ENCODE results near the gene CHRND.
"Not testable (repeated sequence)": the region's sequence is repeated elsewhere in the genome, so short reads cannot be mapped to it uniquely, and the experiment has no call there.

Gene CHRND

GRCh38 chr2:232550354-232551249 is 24.6 kb downstream of the CHRND start, which contains the start of the genes EIF4E2 and TIGD1:
TSS of gene EIF4E2 (plus strand) at chr2:232550689. CDS start at chr2:232550725, 36 bp downstream.
TSS of gene TIGD1 (minus strand) at chr2:232550557. CDS start at chr2:232549882, 675 bp downstream.
- Mint-ChIP-seq H3K27me3 (no peaks in the 10 kb centered on the region), H3K9me3 (no peaks in the 10 kb centered on the region), H3K4me1 (peaks cover 65% of the 10 kb centered on the region), H3K27ac (peak within 1 kb of the TSS; percentile 99), H3K4me3 (peak within 1 kb of the TSS; percentile 100), H3K36me3 (peaks cover 30% of the 10 kb centered on the region)
- ATAC-seq, result peak; percentile 98

GRCh38 chr2:232551250-232551638 is 25.3 kb downstream of the CHRND start:
- peaks cover 67% of the 10 kb centered on the region for H3K4me1 Mint-ChIP-seq
- no peaks in the 10 kb centered on the region for H3K9me3 Mint-ChIP-seq
- ATAC-seq, result no peak
- H3K27me3 Mint-ChIP-seq, result no peaks in the 10 kb centered on the region
- H3K36me3 Mint-ChIP-seq, result peaks cover 34% of the 10 kb centered on the region
- H3K4me3 Mint-ChIP-seq, result peak overlapping the region; percentile 100
- peak overlapping the region; percentile 99 for H3K27ac Mint-ChIP-seq

DNA sequence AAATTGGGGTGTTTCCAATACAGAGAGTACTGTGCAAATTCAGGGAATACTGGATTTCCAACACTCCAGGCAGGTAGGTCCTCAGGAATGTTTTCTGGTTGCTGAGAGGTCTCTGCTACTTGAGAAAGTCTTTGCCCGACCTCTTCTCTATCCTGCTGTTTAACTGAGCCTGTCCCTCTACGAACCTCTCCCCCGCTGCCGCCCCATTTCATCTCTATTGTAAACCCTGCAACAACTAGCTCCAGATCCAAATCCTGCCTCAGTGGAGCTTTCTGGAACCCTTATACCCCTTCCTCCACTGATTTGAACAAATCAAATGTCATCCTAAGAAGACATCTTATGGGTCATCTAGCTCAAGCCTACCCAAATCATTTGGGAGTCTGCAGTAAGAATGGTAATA is 25.8 kb downstream of the CHRND start:
- ATAC-seq, result no peak
- Mint-ChIP-seq H3K27me3 (no peaks in the 10 kb centered on the region), H3K9me3 (no peaks in the 10 kb centered on the region), H3K4me1 (peaks cover 62% of the 10 kb centered on the region), H3K27ac (peak overlapping the region; percentile 99), H3K36me3 (peaks cover 34% of the 10 kb centered on the region), H3K4me3 (peak overlapping the region; percentile 100)

GRCh38 chr2:232556426-232556825 is 30.5 kb downstream of the CHRND start:
- Mint-ChIP-seq H3K4me3 (no peak overlapping the region), H3K9me3 (no peaks in the 10 kb centered on the region), H3K27ac (no peak overlapping the region), H3K4me1 (peaks cover 37% of the 10 kb centered on the region), H3K36me3 (peaks cover 67% of the 10 kb centered on the region), H3K27me3 (no peaks in the 10 kb centered on the region)
- no peak for ATAC-seq

DNA sequence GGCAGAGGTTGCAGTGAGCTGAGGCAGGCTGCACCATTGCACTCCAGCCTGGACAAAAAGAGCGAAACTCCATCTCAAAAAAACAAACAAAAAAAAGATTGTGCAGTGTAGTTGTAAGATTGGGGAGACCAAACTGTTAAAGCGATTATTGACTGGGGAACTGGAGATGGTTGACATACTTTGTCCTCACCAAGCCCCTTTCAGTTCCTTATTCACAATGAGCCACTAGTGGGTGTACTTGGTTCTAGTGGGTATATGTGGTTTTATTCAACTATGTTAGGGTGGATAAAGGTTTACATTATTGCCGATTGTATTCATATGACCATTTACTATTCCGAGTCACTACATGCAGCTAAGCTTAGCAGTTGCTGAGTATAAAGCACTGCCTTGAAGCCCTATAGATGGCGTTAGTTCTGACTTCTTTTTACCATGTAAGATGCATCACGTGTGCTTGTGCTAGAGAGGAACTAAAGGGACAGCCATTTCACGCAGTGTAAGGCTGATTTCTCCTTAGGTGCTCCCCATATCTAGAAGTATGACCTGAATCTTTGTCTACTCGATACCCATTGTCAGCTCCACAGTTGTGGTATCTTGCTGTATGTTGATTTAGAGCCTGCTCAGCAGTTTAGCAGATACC is 36.7 kb downstream of the CHRND start:
- Mint-ChIP-seq H3K27ac (peak overlapping the region; percentile 64), H3K9me3 (no peaks in the 10 kb centered on the region), H3K27me3 (no peaks in the 10 kb centered on the region), H3K4me1 (peaks cover 6% of the 10 kb centered on the region), H3K4me3 (no peak overlapping the region), H3K36me3 (peaks cover 77% of the 10 kb centered on the region)
- ATAC-seq, result peak; percentile 83

GRCh38 chr2:232563580-232563979 is 37.6 kb downstream of the CHRND start:
- H3K36me3 Mint-ChIP-seq, result peaks cover 81% of the 10 kb centered on the region
- H3K9me3 Mint-ChIP-seq, result no peaks in the 10 kb centered on the region
- no peaks in the 10 kb centered on the region for H3K27me3 Mint-ChIP-seq
- ATAC-seq, result no peak
- H3K4me1 Mint-ChIP-seq, result peaks cover 6% of the 10 kb centered on the region
- H3K27ac Mint-ChIP-seq, result peak overlapping the region; percentile 64
- no peak overlapping the region for H3K4me3 Mint-ChIP-seq

DNA sequence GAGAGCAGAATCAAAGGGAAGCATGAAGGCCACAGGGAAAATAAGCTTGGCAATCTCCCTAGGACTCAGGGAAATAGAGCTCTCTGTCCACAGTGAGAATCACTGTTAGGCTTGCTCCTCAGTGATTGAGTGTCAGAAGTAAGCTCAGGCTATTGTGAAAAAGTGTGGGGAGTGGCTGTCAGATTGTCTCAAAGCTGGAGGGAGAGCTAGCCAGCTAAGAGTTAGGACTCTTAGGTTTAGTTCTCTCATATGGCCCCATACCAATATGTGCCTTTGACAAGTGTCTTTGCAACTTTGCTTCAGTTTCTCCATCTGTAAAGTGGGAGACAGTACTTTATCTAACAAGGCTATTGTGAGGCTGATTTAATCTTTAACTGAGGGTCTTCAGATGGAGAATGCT is 41.8 kb downstream of the CHRND start:
- H3K9me3 Mint-ChIP-seq, result no peaks in the 10 kb centered on the region
- H3K4me3 Mint-ChIP-seq, result no peak overlapping the region
- H3K36me3 Mint-ChIP-seq, result peaks cover 82% of the 10 kb centered on the region
- no peaks in the 10 kb centered on the region for H3K4me1 Mint-ChIP-seq
- H3K27ac Mint-ChIP-seq, result no peak overlapping the region
- ATAC-seq, result no peak
- H3K27me3 Mint-ChIP-seq, result no peaks in the 10 kb centered on the region

DNA sequence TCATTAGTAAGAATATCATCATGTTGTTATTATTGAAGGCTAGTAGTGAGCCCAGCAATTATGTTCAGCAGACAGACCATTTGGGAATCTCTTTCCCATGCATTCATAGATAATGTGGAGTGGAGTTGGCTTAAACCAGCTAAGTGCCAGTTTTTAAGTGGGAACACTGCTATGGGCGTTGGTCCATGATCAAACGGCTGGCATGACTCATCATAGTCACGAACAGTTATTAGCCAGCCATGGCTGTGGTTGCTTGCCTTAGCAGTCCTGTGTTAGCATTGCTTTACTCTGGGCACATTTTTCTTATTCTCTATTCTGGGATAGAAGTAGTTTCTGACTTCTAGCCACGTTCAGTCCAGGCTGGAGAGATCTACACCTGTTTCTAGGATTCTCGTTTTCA is 42.2 kb downstream of the CHRND start:
- H3K4me1 Mint-ChIP-seq, result no peaks in the 10 kb centered on the region
- no peaks in the 10 kb centered on the region for H3K27me3 Mint-ChIP-seq
- H3K36me3 Mint-ChIP-seq, result peaks cover 78% of the 10 kb centered on the region
- no peak for ATAC-seq
- H3K27ac Mint-ChIP-seq, result no peak overlapping the region
- no peaks in the 10 kb centered on the region for H3K9me3 Mint-ChIP-seq
- no peak overlapping the region for H3K4me3 Mint-ChIP-seq

DNA sequence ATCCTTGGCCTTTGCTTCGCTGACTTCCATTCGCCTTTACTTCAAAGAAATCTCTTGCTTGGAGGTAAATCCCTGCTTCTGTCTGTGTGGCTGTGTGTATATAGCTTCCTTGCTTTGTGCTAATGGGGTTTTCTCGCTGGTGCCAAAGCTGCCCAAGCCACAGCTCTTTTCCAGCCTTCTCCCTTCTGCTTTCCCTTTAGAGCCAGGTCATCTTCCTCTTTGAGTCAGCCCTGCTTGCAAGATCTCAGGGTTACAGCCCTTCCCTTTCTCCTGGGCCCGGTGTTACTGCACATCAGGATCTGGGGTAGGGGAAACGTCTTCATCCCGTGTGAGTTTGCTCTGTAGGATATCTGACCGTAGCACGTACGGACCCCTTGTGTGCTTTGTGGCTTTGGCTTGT is 43.6 kb downstream of the CHRND start:
- H3K36me3 Mint-ChIP-seq, result peaks cover 80% of the 10 kb centered on the region
- no peak overlapping the region for H3K27ac Mint-ChIP-seq
- no peak for ATAC-seq

DNA sequence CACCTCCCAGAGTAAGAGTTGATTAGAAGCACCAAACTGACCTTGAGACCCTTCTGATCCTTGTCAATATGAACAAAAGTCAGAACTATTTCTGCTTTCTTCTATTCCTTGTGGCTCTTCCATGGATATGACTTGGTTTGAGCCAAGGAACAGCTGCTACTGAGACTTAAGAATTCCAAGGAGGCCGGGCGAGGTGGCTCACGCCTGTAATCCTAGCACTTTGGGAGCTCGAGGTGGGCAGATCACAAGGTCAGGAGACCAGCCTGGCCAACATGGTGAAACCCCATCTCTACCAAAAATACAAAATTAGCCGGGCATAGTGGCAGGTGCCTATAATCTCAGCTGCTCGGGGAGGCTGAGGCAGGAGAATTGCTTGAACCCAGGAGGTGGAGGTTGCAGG is 44.5 kb downstream of the CHRND start:
- not testable (repeated sequence) for ATAC-seq, H3K4me3 Mint-ChIP-seq, H3K9me3 Mint-ChIP-seq, H3K27ac Mint-ChIP-seq, H3K4me1 Mint-ChIP-seq, H3K27me3 Mint-ChIP-seq
- peaks cover 80% of the 10 kb centered on the region for H3K36me3 Mint-ChIP-seq

More for the DNA sequence above, 43.6 kb downstream of the CHRND start:
- Mint-ChIP-seq H3K4me1 (no peaks in the 10 kb centered on the region), H3K9me3 (no peaks in the 10 kb centered on the region), H3K27me3 (no peaks in the 10 kb centered on the region), H3K4me3 (no peak overlapping the region)

- H3K27me3 Mint-ChIP-seq, result no peaks in the 10 kb centered on the region
- H3K36me3 Mint-ChIP-seq, result peaks cover 80% of the 10 kb centered on the region
- H3K27ac Mint-ChIP-seq, result no peak overlapping the region
- H3K4me3 Mint-ChIP-seq, result no peak overlapping the region
- no peak for ATAC-seq
- H3K4me1 Mint-ChIP-seq, result no peaks in the 10 kb centered on the region
- H3K9me3 Mint-ChIP-seq, result no peaks in the 10 kb centered on the region
Measured at GRCh38 chr2:232571026-232571474, 45.1 kb downstream of the CHRND start.

- H3K4me1 Mint-ChIP-seq, result no peaks in the 10 kb centered on the region
- H3K9me3 Mint-ChIP-seq, result no peaks in the 10 kb centered on the region
- no peak overlapping the region for H3K27ac Mint-ChIP-seq
- no peak for ATAC-seq
- no peaks in the 10 kb centered on the region for H3K27me3 Mint-ChIP-seq
- H3K4me3 Mint-ChIP-seq, result no peak overlapping the region
- H3K36me3 Mint-ChIP-seq, result peaks cover 76% of the 10 kb centered on the region
Measured at GRCh38 chr2:232573042-232573441, 47.1 kb downstream of the CHRND start.

GRCh38 chr2:232573771-232574435 is 47.9 kb downstream of the CHRND start:
- no peak overlapping the region for H3K27ac Mint-ChIP-seq
- H3K4me3 Mint-ChIP-seq, result no peak overlapping the region
- no peaks in the 10 kb centered on the region for H3K9me3 Mint-ChIP-seq
- no peak for ATAC-seq
- peaks cover 70% of the 10 kb centered on the region for H3K36me3 Mint-ChIP-seq
- H3K27me3 Mint-ChIP-seq, result no peaks in the 10 kb centered on the region
- no peaks in the 10 kb centered on the region for H3K4me1 Mint-ChIP-seq

- Mint-ChIP-seq H3K9me3 (no peaks in the 10 kb centered on the region), H3K27me3 (no peaks in the 10 kb centered on the region), H3K4me1 (no peaks in the 10 kb centered on the region), H3K27ac (no peak overlapping the region), H3K36me3 (peaks cover 61% of the 10 kb centered on the region), H3K4me3 (no peak overlapping the region)
- ATAC-seq, result no peak
Measured at GRCh38 chr2:232574674-232575403, 48.9 kb downstream of the CHRND start.

GRCh38 chr2:232575404-232575746 is 49.4 kb downstream of the CHRND start:
- Mint-ChIP-seq H3K4me1 (no peaks in the 10 kb centered on the region), H3K36me3 (peaks cover 58% of the 10 kb centered on the region)
- no peak for ATAC-seq

More at GRCh38 chr2:232575404-232575746, 49.4 kb downstream of the CHRND start:
- no peaks in the 10 kb centered on the region for H3K9me3 Mint-ChIP-seq
- H3K27ac Mint-ChIP-seq, result no peak overlapping the region
- no peaks in the 10 kb centered on the region for H3K27me3 Mint-ChIP-seq
- no peak overlapping the region for H3K4me3 Mint-ChIP-seq

Measured in stimulated activated memory B cell treated with anti-CD40 and anti-IgM and Interleukin-4, amounts not matched to agents 10 μg/mL and 1 μg/mL and 100 μg/mL, for 72 hours (primary cell).